NCI-H1694 treated with DMSO at 0.1 percent for 48 hours (cell line): ENCODE measurements around the gene DCDC2B.

Experiments used
- DNase-seq: peaks from one replicate; lab custom pipeline; 2025; lab: John Stamatoyannopoulos, UW

Gene DCDC2B

DNA sequence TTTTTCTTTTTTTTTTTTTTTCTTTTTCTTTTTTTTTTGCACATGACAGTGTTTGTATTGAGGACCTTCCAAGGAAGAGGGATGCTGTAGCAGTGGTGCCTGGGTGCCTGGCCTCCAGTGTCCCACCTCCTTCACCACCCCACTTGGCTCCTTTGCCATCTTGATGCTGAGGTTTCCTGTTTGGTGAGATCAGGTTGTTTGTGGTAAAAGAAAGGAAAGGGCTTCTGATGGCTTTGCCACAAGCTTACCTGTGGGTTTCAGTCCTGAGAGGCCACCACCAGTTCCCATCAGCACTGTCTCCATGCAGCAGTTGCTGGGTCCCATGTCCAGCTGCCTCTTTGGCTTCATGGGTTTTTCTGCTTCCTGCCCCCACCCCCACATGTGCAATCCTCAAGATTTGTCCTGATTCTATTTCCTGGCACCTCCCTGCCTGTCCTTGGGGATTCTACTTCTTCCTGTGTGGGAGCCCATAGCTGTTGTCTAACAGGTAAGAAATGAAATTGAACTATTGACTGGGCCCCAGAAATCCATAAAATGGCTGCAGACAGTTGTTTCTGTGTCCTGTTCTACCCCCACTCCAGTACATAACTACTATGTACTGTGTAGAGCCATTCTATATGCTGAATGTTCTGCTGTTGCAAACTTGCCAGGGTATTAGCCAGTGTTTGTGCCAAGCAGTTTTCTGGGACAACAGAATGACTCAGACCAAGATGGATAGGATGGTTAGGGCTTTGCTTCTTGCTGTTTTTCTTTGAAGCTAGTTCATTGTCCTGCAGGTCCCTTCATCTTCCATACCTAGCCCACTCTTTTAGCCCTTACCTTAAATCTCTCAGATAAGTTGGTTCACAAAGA, 12.7 kb upstream of the DCDC2B start:
- no peak for DNase-seq

DNA sequence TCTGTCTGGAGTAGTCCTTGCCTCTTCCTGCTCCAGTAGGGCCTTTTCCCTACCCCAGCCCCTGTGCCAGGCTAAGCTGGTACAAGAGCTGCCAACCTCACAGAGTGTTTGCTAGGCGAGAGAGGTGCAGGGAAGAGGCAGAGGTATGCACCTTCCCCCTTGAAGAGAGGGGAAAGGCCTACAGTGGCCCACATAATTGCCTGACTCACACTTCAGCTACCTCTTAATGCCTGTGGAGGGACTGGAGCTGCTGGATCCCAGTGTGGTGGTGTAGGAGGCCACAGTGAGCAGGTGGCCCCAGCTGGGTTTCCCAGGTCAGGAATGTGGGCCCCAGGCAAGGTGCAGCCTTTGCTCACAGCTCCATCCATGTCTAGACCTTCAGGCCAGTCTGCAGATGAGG, 11.8 kb upstream of the DCDC2B start:
- no peak for DNase-seq

DNA sequence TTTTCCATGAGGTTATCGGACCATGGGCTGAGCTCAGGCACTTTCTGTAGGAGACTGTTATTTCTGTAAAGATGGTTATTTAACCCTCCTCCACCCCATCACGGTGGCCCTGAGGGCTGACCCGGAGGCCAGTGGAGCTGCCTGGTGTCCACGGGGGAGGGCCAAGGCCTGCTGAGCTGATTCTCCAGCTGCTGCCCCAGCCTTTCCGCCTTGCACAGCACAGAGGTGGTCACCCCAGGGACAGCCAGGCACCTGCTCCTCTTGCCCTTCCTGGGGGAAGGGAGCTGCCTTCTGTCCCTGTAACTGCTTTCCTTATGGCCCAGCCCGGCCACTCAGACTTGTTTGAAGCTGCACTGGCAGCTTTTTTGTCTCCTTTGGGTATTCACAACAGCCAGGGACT, 11.1 kb upstream of the DCDC2B start:
- no peak for DNase-seq

DNA sequence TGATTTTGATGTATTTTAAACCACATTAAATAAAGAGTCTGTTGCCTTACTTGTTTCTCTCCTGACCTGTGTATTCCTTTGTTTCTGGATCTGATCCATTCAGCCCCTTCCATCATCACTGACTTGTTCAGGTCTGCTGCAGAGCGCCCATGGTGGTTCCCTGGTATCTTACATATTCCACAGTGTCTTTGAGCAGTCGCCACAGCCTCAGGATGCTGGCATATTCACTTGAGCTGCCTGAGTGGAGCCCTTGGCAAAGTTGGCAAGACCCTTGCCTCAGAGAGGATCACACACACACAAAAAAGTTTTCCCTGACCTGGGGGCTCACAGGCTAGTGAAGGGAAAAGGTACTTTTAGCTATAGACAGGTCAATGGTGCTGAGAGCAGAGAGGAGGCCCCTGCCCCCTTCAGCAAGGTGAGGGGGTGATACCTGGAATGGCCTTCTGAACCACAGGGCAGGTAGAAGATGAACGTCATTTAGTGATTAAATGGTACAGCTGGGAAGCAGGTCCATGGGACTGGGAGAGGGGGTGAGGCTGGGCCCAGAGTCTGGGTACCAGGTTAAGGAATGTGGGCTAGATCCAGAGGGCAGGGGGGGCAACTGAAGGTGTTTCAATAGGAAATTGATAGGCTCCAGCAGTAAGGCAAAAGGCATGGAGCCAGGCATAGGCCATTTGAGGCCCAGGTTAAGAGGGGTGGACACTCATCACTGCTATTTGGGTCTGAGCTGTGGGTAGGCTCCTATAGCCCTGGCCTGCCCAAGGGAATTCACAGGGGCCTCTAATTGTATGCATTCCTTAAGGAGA, 10.4 kb upstream of the DCDC2B start:
- DNase-seq = no peak

DNA sequence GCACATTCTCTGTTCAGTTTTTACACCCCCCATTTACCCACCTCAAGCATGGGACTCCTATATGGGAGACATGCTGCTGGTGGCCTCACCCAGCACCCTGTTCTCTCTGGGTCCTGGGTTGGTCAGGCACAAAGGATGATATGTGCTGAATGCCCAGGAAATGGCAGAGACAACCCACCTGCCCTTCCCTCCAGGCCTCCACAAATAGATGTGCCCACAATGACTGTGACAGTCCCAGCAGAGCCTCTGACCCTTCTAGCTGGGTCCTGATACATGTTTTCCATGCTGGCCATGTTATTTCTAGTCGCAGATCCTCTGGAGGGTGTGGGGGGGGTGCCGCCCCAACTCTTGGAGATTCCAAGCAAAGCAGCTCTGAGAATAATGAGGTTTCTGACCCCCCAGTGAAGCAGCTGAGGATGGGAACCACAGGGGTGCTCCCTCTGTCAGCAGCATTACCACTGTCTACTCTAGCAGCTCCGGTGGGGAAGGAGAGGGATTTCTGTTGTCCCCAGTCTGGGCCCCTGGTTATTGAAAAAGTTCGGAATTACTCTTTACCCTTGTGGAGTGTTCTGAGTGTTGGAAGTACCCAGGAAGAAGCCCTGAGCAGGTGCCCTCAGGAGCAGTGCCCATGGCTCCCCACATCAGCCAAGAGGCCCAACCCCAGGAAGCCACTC, 9.7 kb upstream of the DCDC2B start:
- DNase-seq = no peak

DNA sequence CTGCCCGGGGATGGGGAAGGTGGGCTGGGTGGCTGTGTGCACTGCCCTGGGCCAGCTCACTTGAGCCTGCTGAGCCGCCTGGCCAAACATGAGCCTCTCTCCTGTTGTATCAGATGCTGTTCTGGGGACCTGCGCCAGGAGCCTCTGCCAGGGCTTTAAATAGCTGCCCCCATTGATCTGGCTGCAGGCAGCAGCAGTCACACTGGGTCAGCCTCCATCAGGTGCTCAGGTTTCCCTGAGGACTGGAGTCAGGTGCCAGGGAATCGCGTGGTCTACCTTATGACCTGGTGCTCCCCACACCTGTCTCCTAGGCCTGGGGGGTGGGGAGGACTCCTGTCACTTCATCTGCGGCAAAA, 9.2 kb upstream of the DCDC2B start:
- no peak for DNase-seq

DNA sequence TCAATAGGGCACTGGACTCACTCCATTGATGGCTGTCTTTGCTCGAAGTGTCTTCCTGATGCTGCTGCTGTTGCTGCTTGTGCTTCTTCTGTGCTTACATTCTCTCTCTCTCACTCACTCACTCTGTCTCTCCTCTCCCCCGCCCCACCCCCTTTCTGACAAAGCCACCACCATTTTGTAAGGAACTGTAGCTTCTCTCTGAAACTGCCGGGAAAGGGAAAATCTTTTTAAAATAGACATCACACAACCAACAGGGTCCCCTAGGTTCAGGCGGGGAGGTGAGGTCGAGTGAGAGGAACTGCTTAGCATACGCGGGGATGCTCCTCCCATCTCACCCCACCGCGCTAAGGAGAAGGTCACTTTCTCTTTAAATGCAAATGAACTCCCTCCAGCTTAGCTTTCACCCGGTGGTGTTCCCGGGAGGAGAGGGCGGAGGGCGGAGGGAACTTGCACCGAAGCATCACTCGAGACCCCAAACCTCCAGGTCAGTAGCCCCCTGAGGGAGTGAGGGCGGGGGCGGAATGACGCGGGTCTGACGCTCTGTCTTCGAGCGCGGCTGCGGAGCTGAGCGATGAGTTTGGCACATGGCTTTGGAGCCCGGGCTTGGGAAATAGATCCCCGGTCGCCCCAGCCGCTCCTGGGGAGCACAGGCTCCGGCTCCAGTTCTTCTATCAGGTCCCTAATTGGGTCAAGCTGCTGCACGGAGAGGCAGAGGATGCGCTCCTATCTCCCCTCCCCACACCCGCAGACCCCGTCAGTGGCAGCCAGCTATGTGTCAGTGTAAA, 8.5 kb upstream of the DCDC2B start, which contains the start of gene CCDC28B:
TSS of gene CCDC28B (plus strand) at position 370 of the 785 bp plus-strand sequence. CDS start 1,341 bp downstream, outside the sequence.
- DNase-seq = peak; percentile 42

DNA sequence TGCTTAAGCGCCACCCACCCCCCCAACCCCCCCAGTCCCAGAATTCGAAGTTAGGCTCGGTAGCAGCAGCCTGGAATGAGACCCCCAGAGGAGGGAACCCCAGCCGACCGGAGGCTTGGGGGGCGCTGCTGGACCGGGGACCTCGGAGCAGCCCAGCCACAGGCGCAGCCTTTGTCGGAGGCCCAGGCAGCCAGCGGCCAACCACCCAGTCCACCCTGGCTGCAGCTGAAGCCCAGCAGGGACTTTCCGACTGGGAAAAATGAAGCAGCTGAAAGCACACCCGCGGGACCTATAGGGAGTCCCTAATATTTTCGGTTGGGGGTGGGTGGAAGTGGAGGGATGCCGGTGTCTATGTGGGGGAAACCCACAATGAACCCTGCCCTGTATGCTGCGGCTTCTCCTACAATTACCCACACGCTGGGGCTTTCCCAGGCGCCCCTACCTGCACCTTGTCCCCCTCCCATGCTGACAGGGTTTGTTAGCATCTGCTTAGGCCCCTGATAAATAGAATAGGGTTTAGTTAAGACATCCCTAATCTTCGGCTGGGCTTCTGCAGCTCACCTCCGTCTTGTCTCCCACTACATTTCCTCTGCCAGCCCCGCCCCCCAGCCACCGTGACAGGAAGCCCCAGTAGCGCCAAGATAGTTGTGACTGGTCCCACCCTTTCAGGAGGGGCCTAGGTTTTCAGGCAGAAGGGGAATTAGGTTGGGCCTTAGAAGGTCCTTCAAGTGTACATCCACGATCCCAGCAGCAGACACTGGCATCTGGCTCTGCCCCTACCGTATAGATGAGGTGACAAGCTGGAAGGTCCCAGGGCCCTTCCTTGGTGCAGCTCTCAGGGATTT, 7.7 kb upstream of the DCDC2B start:
- DNase-seq = no peak

DNA sequence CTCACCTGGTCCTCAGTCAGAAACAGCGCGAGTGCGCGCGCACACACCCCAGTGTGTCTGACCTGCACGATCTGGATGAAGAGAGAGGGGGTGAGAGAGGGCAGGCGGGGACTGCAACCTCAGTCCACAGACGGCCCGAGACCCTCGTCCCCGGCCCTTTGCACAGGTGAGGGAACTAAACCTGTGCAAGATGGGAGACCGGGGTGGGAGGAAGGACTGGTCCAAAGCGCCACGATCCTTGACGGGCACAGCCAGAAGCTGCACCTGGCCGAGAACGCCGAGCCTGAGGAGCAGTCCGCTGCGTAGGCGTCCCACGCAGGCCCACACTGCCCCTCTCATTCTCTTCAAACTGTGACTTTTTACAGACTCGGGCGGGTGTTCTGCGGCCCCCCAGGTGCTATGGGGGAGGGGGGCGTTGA, 3.9 kb upstream of the DCDC2B start:
- no peak for DNase-seq

DNA sequence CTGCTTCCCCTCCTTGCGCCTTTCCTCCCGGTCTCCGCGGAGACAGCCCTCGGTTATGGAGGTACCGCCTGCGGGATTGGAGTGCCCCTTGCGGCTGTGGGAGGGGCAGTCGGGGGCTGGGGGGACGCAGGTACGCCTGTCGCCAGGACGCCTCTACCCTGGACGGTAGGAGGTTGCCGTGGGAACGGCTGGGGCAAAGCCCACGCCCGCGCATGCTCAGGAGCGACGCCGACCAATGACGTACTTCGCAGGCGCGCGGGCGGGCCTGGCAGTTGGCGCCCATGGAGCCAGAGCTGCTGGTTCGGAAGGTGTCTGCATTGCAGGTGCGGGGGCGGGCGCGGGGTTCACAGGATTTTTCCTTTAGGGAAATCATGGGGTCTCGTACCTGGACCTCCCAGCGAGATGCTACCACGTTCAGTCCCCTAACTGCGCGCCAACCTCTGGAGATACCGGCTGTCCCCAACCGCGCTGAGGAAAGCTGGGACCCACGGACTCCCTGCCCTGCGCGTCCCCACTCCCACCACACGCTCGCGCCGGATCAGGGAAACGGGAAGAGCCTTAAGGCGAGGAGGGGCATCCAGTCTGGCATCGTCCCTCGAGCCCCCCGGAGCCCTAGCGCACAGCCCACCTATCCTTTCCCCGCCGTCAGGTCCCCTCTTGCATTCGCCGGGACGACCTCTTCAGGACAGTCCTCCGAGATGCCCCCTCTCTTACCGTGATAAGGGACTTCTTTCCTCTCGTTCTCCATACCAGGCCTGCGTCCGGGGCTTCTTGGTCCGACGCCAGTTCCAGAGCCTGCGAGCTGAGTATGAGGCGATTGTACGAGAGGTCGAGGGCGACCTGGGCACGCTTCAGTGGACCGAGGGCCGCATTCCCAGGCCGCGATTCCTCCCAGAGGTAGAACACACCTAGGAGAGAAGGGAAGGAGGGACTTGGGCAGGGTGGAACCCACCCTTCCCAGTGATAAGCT, 3.2 kb upstream of the DCDC2B start, which contains the start of gene IQCC:
TSS of gene IQCC (plus strand) at position 271 of the 970 bp plus-strand sequence. CDS start at position 282, 11 bp downstream.
- peak; percentile 49 for DNase-seq

DNA sequence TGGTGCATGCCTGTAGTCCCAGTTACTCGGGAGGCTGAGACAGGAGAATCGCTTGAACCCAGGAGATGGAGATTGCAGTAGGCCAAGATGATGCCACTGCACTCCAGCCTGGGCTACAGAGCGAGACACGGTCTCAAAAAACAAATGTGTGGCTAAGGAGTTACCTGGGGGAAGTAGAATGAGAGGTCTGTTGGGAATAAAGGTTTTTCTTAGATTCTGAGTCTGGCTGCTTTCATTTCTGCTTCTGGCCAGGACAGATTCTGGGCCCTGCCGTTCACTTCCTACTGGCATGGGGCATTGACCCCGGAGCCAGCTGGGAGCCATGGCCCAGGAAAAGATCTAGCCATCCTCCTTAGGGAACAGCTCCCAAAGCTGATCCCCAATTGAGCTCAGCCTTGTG, 420 bp upstream of the DCDC2B start:
- DNase-seq = no peak

DNA sequence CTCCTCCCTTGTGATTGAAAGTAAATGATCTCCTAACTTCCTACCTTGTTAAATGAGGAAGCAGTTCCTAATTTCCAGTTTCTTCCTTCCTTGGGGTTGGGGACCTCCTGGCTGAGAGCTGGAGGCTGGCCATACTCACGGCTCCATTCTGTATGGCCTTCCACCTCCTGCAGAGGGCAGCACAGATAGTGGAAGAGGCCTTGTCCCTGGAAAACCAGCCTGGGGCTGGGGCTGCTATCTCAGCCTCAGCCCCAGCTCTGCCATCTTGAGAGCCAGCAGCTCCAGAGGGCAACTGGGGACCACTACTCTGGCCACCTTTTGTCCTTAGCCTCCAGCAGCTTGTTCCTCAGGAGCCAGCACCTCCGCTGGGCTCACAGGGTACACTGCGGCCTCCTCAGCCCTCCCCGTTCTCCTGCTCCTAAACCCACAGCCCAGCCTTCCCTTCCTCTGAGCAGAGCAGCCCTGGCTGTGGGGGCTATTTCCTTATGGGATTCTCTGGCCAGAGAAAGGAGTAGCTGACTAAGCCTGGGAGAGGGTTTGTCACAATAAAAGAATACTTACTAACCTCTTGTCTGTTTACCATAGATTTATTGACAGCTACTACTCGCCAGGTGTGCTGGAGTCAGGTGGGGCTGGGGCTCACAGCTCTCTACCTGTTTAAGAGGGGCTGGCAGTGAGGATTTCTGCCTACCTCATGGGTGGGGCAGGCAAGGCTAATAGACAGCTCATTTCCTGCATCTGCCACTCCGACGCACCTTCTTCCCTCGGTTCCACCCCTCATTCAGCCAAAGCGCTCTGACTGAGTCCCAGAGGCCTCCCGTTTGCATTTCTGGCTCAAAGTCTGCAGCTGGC, 7.0 kb downstream of the DCDC2B start:
- peak; percentile 18 for DNase-seq

DNA sequence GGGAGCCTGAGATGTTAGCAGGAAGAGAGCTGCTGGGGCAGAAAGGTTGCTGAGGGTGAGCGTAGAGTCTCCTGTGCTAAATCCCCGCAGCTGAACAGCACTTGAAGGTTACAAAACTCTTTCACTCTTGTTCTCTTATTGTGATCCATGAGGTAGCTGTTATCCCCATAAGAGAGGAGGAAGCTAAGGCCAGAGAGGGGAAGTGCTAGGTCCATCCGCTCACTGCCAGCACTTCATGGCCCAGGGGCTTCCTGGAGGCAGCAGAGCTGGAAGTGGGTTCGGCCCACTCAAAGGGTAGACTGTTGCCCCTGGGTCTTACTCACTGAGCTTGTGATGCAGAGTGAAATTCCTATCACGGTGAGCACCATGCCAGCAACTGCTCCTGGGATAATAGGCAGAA, 7.7 kb downstream of the DCDC2B start:
- DNase-seq = no peak

DNA sequence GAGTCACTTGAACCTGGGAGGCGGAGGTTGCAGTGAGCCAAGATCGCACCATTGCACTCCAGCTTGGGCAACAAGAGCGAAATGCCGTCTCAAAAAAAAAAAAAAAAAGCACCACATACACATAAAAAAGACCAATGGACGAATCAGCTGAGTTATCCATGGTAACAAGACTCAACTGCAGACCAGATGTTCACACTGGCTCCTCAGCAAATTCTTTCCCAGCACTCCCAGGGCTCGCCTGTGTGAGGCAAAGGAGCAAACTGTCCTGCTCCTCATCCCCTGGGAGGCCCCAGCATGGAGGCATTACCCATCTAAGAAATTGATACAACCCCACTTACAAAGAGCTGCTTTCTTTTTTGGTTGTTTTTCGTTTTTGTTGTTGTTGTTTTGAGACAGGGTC, 10.1 kb downstream of the DCDC2B start:
- DNase-seq = no peak

DNA sequence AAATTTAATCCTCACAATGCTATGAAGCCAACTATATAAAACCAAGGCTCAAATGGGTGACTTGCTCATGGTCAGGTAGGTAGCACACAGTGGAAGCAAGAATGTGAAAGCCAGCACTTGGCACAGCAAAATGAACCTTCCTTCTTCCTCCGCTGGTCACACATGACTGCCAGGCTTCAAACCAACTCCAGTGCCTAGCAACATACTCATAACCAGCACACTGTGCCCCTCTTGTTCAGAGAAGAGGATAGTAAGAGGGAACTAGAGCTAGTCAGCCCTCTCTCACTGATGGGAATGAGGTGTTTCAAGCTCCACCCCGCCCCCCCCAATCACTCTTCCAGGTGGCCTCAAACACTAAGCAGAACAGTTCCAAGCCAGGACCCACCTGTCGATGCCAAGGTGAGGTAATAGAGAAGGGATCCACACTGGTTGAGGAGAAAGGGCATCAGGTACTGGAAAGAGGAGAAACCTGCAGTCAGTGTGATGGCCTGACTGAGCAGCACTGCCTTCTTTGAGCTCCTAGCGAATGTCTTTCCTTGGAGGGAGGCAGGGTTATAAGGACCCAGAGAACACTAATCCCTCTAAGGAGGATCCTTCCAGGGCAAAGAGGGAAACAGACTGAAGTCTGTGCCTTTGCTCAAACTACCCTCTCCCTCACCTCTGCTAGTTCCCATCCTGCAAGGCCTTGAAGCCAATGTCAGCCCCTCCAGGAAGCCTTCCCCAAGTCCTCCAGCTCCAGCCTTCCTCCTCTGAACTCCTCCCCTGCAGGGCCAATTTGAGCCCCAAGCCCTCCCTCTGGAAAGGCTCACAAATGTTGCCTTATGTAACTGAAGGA, 12.1 kb downstream of the DCDC2B start:
- DNase-seq = no peak

DNA sequence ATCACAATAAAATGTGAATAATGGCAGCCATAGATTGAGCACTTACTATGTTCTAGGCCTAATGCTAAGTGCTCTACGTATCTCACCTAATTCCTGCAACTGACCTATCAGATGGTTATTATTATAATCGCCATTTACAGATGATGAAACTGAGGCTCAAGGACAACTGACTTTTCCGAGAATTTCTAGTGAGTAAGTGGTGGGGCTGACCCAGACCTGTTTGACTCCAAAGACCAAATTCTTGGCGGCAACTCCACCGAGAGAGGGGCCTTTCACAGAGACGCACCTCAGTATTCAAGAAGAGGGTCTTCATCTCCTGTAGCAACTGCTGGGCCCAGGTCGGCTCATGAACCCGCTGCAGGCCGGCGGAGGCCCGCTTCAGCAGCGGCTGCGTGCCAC, 12.7 kb downstream of the DCDC2B start:
- DNase-seq = no peak

DNA sequence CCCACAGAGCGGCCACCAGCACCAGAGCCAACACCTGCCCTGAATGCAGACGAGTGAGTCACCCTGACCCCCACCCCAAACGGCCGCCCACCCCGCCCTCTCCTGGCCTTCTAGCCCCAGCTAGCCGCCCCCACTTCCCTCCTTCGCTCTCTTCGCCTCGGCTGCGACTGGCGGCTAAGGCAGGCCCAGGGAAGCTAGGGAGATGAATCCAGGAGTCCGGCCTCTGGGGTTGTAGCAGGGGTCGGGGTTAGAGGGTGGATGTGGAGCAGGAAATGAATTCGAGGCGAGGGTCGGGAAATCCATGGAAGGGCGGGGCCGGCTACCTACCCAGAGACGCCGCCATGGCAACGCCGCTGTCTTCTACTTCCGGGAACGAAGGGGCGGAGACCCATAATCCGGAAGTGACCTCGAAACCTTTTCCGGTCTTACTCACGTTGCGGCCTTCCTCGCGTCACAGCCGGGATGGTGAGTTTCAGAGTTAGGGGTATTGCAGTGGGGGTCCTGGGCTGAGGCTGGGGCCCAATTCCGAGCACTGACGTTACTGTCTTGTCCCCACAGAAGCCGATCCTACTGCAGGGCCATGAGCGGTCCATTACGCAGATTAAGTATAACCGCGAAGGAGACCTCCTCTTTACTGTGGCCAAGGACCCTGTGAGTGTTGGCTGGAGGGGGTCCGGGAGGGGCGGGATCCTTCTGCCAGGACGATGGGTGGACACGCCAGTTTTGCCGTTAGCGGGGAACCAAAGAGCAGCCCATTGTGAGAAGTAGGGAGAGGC, 13.3 kb downstream of the DCDC2B start, which contains the start of the genes EIF3I and TMEM234:
TSS of gene EIF3I (plus strand) at position 428 of the 776 bp plus-strand sequence. CDS start at position 463, 35 bp downstream.
TSS of gene TMEM234 (minus strand) at position 374 of the 776 bp plus-strand sequence. CDS start at position 343, 31 bp downstream.
- peak; percentile 59 for DNase-seq
